Suprapubic skin (tissue), 4 donors: ENCODE data around the gene SCN5A. TPM values are rescaled to one million over a fixed set of nuclear protein-coding genes. Genes with fewer than 3 reads are reported as not detected.
A peak's percentile ranks its signal among the peaks of the same experiment; 100 is the strongest.

Source experiments
- DNase-seq, 2 donors: peaks; one replicate each; pipeline ENCODE4 v3.0.0-alpha.2; 2019; ENCODE audit warnings: low spot score in 2 of 2
- H3K27ac ChIP-seq: fragments of 200-600 bp; sonication (generic); one replicate; pipeline ENCODE4 v1.5.1; 2019
- H3K27me3 ChIP-seq: fragments of 200-600 bp; sonication (generic); one replicate; pipeline ENCODE4 v1.5.1; 2019
- H3K36me3 ChIP-seq: fragments of 200-600 bp; sonication (generic); one replicate; pipeline ENCODE4 v1.5.1; 2019
- H3K4me1 ChIP-seq: fragments of 200-600 bp; sonication (generic); one replicate; pipeline ENCODE4 v1.5.1; 2019
- H3K4me3 ChIP-seq: fragments of 200-600 bp; sonication (generic); one replicate; pipeline ENCODE4 v1.5.1; 2019; ENCODE audit warnings: mild to moderate bottlenecking
- H3K9me3 ChIP-seq: fragments of 200-600 bp; sonication (generic); one replicate; pipeline ENCODE4 v1.5.1; 2019
- EP300 ChIP-seq: sonication (generic); formaldehyde crosslinking; IDR thresholded peaks from one replicate; pipeline ENCODE4 v1.6.1; 2017; ENCODE audit warnings: antibody characterized with exemption
- POLR2A ChIP-seq, 2 donors: fragments of 450-650 bp; IDR thresholded peaks; one replicate each; pipeline ENCODE4 v1.6.1; 2017; ENCODE audit warnings: antibody characterized with exemption in 2 of 2, mild to moderate bottlenecking in 2 of 2, moderate library complexity in 2 of 2
- POLR2AphosphoS5 ChIP-seq, 3 donors: sonication (generic); formaldehyde crosslinking; IDR thresholded peaks; one replicate each; pipeline ENCODE4 v1.6.1; 2017; ENCODE audit warnings: antibody characterized with exemption in 3 of 3
- WGBS: methylation state at CpG from one replicate; pipeline ENCODE4 v1.1.5; 2018; 5-methylcytosine and 5-hydroxymethylcytosine counted together
- total RNA-seq, 4 donors: library from RNA; depleted of rRNA; stranded (reverse); fragments of >200 nt; gene quantifications; one replicate each; pipeline ENCODE4 v1.1.0, GENCODE V29; 2016
- TF ChIP-seq, protein P1 (sequence below), 2 donors: fragments of 200-600 bp in 1 of 2; fragments of 450-650 bp in 1 of 2; sonication (generic) in 1 of 2; IDR thresholded peaks; one replicate each; pipeline ENCODE4 v1.5.1; 2016 to 2019; ENCODE audit warnings: antibody characterized with exemption in 2 of 2, mild to moderate bottlenecking in 1 of 2, moderate library complexity in 1 of 2

Gene SCN5A
- total RNA-seq, 4 donors from 2014 or later: 0.15 to 1.1 (median 1.0) TPM; not detected in 1

DNA sequence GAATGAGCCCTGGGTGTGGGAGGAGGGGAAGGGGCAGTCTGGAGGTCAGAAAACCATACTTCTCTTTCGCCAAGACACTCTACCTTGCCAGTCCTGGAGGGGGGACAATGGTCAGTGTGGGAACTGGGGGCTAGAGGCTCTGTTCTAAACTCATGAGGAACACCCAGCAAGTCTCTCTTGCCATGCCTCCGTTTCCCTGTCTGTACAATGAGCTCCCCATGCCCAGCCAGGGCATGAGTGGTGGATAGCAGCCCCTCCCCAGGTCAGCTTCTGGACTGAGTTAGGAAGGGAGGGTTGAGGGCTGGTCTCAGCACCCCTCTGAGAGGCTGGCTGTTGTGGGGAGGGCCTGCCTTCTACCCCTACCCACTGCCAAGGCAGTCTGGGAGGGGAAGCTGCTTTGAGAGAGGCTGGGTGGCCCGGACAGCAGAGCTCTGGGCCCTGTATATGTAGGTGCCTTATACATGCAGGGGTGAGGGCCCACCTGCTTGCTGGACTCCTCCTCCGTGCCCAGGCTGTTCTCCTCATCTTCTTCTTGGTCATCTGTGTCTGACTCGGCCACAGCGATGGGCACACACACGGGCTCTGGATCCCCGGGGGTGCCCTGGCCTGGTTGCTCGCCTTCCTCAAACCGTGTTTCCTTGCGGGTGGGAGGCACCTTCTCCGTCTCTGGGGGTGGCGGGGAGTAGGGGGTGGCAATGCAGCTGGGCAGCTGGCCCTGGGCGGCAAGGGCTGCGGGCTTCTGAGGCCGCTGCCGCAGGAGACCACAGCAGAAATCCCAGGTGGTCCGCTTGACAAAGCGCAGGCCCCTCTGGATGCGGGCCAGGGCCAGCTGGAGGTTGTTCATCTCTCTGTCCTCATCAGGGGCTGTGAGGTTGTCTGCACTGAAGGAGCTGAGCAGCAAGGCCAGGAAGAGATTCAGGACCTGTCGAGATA, 68.8 kb downstream of the SCN5A start:
- H3K27ac ChIP-seq: no peak overlapping the region
- no peaks in the 10 kb centered on the region for H3K4me1 ChIP-seq
- no peak overlapping the region for H3K4me3 ChIP-seq
- DNase-seq: peak in 1 of 2 donors; percentile 69
- WGBS: 85% methylated on average over 11 of the region's 21 CpGs
- H3K36me3 ChIP-seq: no peaks in the 10 kb centered on the region
- H3K9me3 ChIP-seq: no peaks in the 10 kb centered on the region
- H3K27me3 ChIP-seq: peaks cover 9% of the 10 kb centered on the region
- TF ChIP-seq POLR2A (IDR thresholded peaks at IDR 0.05): no peak
- no peak for TF ChIP-seq EP300
- no peak for TF ChIP-seq POLR2AphosphoS5 (IDR thresholded peaks at IDR 0.05)
- TF ChIP-seq, protein P1, sequence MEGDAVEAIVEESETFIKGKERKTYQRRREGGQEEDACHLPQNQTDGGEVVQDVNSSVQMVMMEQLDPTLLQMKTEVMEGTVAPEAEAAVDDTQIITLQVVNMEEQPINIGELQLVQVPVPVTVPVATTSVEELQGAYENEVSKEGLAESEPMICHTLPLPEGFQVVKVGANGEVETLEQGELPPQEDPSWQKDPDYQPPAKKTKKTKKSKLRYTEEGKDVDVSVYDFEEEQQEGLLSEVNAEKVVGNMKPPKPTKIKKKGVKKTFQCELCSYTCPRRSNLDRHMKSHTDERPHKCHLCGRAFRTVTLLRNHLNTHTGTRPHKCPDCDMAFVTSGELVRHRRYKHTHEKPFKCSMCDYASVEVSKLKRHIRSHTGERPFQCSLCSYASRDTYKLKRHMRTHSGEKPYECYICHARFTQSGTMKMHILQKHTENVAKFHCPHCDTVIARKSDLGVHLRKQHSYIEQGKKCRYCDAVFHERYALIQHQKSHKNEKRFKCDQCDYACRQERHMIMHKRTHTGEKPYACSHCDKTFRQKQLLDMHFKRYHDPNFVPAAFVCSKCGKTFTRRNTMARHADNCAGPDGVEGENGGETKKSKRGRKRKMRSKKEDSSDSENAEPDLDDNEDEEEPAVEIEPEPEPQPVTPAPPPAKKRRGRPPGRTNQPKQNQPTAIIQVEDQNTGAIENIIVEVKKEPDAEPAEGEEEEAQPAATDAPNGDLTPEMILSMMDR (IDR thresholded peaks at IDR 0.05): no peak

DNA sequence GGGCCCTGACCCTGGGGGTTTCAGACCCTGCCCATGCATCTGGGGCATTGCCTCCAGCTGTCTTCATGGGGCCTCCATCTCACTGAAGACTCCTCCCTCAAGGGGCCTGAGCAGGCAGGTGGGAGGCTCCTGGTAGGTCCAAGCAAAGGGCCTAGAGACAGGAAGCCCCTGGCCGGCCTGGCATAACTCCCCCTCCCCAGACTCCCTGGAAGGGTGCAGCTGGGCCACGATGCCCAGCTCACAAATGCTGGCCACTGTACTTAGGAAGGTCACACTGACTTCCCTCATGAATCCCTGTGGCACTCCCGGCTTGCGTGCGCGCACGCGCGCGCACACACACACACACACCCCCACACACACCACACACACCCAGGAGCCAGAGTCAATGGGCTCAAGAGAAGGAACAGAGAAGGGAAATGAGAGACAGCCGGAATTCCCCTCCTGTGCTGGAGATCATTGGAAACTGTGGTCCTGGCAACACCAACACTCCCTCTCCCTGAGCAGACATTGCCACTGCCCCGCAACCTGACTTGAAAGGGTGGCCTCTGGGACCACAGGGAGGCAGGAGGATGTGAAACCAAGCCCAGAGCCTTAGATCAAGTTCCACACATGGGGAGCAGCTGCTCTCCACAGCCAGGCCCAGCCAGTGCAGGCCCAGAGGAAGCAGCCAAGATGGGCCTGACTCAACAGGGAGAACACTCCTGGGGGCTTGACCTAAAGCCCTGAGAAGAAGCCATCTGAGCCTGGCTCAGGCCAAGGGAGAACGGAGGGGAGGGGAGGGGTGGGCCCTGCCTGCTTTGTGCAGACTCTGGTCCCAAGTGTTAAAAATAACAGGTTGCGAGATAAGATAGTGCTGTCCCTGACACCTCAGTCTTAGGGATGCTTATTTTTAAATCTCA, 69.7 kb downstream of the SCN5A start:
- TF ChIP-seq POLR2AphosphoS5 (IDR thresholded peaks at IDR 0.05) (no peak), POLR2A (IDR thresholded peaks at IDR 0.05) (no peak), EP300 (no peak)
- TF ChIP-seq, protein P1 (IDR thresholded peaks at IDR 0.05): no peak
- H3K36me3 ChIP-seq: no peaks in the 10 kb centered on the region
- H3K27me3 ChIP-seq: peaks cover 9% of the 10 kb centered on the region
- DNase-seq: peak in 1 of 2 donors; percentile 65
- no peaks in the 10 kb centered on the region for H3K4me1 ChIP-seq
- no peaks in the 10 kb centered on the region for H3K9me3 ChIP-seq
- H3K27ac ChIP-seq: no peak overlapping the region
- WGBS: 58% methylated on average over 12 of the region's 14 CpGs
- H3K4me3 ChIP-seq: no peak overlapping the region

DNA sequence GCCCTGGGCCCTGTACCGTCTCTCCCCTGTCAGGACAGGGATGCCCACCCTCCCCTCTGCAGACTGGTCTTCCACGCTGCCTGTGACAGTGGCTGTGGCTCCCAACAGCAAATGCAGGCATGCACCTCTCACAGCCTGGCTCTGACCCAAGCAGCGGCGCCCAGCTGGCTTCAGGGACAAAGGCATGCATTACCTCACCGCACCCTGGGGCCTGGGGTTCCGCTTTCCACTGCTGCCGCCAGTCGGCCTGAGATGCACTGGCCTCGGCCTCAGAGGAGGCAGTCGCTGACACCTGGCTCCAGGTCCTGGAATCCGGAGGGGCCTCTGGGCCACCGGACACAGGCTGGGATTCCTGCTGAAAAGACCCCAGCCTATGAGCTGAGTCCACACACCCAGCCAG, 70.3 kb downstream of the SCN5A start:
- no peaks in the 10 kb centered on the region for H3K4me1 ChIP-seq

DNA sequence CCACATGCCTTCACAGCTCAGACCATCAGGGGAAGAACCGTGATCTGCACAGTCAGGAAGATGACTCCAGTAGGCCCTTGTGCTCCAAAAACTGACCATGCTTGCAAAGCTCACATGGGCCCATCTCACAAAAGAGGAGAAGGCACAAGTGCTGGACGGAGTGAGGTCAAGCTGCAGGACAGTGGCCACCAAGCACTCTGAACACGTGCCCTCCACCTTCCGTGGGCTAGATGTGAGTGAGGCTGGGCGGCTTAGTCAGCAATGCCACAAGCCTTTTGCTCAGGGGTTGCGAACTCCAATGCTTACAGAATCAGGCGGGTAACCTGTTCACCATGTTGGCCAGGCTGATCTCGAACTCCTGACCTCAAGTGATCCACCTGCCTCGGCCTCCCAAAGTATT, 70.9 kb downstream of the SCN5A start:
- Histone ChIP-seq H3K9me3 (no peaks in the 10 kb centered on the region), H3K27me3 (peaks cover 9% of the 10 kb centered on the region), H3K27ac (no peak overlapping the region), H3K4me1 (no peaks in the 10 kb centered on the region), H3K4me3 (no peak overlapping the region), H3K36me3 (no peaks in the 10 kb centered on the region)
- TF ChIP-seq EP300 (no peak), POLR2AphosphoS5 (IDR thresholded peaks at IDR 0.05) (no peak), POLR2A (IDR thresholded peaks at IDR 0.05) (no peak)
- DNase-seq: peak in 1 of 2 donors; percentile 62
- WGBS: 79% methylated on average over 7 of the region's 9 CpGs

More for the DNA sequence above, 70.3 kb downstream of the SCN5A start:
- H3K9me3 ChIP-seq: no peaks in the 10 kb centered on the region
- no peak overlapping the region for H3K27ac ChIP-seq
- H3K4me3 ChIP-seq: no peak overlapping the region
- WGBS: 37% methylated on average over 11 of the region's 12 CpGs
- H3K27me3 ChIP-seq: peaks cover 9% of the 10 kb centered on the region
- H3K36me3 ChIP-seq: no peaks in the 10 kb centered on the region
- peak in 1 of 2 donors; percentile 69 for DNase-seq
- no peak for TF ChIP-seq EP300
- TF ChIP-seq POLR2AphosphoS5 (IDR thresholded peaks at IDR 0.05): no peak
- no peak for TF ChIP-seq POLR2A (IDR thresholded peaks at IDR 0.05)

- peak in 1 of 2 donors; percentile 35 for DNase-seq
Measured at GRCh38 chr3:38578081-38578475, 71.4 kb downstream of the SCN5A start.

More at GRCh38 chr3:38578081-38578475, 71.4 kb downstream of the SCN5A start:
- Histone ChIP-seq H3K9me3 (no peaks in the 10 kb centered on the region), H3K4me3 (no peak overlapping the region), H3K27me3 (peaks cover 9% of the 10 kb centered on the region), H3K4me1 (no peaks in the 10 kb centered on the region), H3K27ac (no peak overlapping the region), H3K36me3 (no peaks in the 10 kb centered on the region)
- 82% methylated on average over 4 of the region's 4 CpGs for WGBS
- TF ChIP-seq, protein P1 (IDR thresholded peaks at IDR 0.05): no peak
- no peak for TF ChIP-seq EP300
- no peak for TF ChIP-seq POLR2AphosphoS5 (IDR thresholded peaks at IDR 0.05)
- no peak for TF ChIP-seq POLR2A (IDR thresholded peaks at IDR 0.05)
